Measurements from ENCODE around the gene DYNLT2.

Gene DYNLT2

DNA sequence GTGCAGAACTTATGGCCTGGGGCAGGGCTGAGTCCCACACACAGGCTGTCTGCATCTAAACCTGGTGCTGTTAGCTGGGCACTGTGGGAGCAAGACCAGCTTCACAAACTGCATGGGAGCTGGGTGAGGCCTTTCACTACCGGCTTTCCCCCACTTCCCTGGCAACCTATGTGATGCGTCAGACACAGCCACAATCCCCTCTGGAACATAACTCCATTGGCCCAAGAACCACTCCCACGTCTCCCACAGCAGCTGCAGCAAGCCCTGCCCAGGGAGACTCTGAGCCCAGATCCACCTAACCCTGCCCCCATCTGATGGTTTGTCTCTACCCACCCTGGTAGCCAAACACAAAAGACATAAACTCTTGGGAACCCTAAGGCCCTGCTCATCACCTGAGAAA lies 58.9 kb downstream of the DYNLT2 start:
- no peak for DNase-seq

DNA sequence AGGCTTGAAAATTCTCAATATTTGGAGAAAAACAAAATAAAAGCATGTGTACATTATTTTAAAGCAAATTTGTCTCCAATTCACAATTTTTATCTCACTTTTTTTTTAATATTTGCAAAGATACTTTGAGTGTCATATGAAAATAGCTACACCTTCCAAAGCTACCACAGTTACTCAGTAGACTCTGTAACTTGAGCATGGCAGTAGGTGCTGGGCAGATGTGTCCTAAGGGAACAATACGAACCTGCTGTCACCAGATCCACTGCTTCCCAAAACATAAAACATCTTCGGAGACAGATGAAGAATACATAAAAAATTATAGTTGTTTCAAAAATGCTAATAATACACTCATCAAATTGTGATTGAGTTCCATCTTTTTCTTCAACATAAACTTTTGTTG lies 60.1 kb downstream of the DYNLT2 start:
- DNase-seq = no peak

All from CD4-positive, alpha-beta T cell treated with Interleukin-6 for 4 hours (primary cell).